ENCODE measurements around the gene CMTM1.

The CMTM1 gene

DNA sequence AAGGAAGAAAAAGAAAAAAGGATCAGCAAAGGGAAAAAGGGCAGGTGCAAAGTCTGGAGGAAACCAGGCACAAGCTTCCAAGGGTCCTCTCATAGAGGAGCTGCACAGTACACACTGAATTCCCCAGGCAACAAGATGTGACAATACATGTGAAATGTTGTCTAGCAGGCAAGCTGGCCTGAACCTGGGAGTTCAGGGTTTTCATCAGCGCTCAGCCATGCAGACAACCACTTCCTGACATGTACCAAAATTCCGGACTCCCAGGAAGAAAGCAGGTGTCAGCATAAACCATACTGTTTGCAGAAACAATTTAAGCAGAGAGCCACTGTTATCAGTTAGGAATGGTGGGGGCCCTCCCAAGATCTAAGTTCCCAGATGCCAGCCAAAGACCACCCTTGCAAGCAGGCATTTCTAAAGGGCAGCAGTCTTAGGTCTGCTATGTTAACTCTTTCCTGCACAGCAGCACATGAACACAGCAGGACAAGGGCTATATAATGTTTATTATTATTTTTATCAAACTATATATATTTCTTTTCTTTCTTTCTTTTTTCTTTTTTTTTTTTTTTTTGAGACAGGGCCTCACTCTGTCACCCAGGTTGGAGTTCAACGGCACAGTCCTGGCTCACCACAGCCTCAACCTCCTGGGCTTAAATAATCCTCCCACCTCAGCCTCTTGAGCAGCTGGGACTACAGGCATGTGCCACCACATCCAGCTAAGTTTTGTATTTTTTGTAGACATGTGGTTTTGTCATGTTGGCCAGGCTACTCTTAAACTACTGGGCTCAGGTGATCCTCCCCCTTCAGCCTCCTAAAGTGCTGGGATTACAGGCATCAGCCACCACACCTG lies 26.4 kb upstream of the CMTM1 start:
- DNase-seq = no peak

DNA sequence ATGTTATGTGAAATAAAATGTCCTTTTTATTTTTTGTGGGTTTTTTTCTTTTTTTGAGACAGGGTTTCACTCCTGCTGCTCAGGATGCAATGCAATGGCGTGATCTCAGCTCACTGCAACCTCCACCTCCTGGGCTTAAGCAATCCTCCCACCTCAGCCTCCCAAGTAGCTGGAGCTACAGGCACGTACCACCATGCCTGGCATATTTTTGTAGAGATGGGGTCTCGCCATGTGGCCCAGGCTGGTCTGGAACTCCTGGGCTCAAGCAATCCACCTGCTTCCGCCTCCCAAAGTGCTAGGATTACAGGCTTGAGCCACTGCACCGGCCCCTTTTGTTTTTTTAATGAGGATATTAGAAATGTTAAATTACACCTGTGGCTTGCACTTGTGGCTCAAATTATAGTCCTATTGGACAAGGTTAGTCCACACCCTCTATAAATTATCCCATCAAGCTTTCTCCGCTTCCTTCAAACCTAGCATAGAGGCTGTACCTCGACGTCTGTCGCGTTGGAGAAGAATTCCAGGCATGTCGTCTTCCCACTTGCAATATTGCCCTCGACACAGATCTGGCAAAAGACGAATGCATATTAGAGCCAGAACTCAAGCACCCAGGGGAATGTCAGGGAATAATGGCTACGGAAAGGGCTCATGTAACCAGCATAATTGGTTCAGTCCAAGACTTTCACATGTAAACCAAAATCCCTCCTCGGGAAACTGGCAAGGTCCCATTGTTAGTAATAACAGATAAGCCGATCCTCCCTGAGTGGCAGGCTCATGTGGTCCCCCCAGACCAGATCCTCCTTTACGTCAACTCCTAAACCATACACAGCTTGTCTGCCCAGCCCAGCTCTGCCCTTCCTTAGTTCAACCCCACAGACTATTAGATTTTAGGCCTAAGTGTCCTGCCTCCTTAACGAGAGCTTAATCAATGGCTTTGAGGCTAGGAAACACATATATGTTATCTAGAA lies 24.6 kb upstream of the CMTM1 start:
- no peak for DNase-seq

DNA sequence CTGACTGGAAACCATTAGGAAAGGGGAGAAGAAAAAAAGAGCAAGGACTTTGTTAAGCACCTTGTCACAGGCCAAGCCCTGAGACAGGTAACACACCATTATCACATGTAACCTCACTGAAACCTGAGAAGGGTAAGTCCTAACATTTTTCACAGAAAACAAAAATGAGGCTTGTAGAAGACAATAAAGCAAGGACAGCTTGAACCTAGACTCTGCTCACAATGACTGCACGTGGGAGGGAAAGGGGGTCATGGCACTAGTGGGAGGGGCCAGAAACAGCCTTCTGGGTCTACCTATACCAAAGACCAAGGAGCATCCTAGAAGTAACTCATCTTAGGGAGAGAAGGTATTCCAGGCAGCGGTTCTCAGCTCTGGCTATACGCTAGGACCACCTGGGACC lies 23.8 kb upstream of the CMTM1 start:
- no peak for DNase-seq

DNA sequence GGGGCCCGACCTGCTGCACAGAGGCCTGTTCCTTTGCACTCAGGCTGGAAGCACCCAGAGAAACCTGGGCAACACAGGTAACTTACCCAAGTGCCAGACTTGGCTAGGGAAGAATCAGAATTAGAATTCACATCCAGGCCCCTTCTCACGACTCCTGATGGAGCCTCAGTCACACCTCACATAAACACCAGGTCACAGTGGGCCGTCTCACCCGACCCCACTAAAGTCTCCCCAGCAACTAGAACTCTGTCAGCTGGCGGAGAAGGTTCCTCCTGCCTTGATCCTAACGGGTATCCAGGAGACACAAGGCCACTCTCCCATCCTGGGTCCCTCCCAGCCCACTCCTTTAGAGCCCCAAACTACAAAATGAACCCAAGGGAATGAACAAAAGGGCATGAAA lies 22.7 kb upstream of the CMTM1 start:
- DNase-seq = no peak

DNA sequence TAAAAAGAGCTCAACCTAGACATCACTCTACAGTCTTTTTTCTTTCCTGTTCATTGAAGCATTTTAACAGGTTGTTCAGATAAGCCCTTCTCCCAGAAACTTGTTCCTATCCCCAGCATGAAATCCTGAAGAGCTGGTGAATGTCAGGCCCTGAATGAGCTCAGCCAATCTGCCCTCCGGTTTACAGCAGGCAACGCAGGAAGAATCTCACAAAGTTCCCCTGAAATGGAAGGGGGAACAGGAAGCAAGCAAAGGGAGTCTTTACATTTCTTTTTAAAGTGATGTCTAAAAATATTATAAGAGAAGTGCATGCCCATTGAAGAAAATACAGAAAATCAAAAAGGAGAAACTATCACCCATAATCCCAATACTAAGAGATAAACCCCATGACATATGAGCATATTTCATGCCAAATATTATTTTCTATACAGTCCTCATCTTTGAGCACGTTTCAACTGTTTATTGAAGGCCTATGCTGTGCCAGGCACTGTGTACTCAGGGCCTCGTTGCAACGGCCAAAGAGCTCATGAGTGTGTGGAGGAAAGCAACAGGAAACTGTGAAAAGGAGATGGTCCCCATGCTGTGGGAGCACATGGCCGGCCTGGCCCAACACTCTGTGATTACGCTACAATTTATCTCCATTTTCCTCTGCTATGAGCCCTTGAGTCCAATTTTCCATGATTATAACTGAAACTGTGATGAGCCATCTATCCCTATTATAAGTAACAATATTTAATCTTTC lies 22.1 kb upstream of the CMTM1 start:
- no peak for DNase-seq

DNA sequence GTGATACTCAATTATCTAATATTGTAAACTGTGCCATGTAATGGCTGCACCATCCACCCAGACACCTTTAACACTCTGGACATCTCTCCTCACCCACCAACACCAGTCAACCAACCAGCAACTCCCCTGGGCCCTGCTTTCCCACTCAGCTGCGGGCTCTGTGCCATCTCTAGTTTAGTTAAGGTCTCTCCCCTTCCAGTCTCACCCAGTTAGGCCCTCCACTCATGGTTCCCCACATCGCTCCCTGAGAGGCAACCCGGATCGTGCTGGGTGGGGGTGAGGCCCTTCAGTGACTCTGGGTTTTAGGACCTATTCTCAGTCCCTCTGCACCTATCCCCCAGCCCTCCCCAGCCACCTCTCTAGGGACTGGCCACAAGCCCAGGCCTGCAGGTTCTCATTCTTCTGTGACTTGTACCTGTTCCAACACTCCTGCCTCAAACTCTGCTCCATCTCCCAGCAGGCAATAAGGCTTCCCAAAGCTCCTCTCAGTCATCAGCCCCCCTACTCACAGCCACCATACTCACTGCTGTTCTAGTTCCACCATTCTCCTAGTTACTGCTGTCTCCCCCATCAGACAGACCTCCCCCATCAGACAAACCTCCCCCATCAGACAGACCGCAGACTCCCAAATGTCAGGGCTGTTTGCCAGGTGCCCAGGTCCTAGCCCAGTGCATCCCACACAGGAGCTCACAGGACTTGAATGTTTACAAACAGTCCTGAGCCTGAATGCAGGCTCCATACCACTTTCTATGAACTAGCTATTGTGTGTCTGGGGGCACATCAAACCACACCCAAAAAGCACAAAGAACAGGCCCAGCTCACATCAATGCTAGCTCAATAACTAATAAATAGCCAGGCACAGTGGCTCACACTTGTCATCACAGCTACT lies 18.9 kb upstream of the CMTM1 start:
- DNase-seq = no peak

DNA sequence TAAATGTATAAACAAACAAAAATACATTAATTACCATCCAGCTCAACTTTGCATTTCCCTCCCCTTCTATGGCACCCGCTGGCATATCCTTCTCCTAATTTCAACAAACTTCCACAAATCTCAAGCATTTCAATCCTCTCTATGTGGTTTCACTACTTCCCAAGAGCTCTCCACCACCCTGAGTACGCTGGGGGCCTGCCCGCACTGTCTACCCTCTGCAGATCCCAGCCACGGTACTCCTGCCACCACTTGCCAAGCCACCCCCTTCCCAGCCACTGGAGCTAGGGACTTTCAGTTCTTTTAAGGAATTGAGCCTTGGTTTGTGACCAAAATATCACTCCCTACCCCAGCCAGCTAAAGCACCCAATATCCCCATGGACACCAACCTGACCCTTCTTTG lies 18.2 kb upstream of the CMTM1 start:
- no peak for DNase-seq

DNA sequence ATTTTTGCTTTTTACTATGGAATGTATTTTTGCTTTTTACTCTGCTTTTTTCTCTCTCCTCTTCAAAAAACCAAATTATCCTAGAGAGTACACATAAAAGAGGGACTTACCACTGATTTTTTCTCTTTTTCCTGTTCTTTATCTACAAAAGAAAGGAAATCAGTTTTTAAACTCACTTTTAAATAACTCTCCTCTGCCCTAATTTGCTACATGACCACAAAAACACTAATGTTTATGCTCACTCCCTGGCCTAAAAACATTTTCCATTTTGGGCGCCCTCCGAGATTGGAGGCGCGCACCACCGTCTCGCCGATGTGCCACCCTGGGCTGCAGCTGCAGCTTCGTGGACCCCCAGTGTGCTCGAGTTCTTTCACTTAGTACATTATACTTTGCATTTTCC lies 17.4 kb upstream of the CMTM1 start:
- DNase-seq = no peak

DNA sequence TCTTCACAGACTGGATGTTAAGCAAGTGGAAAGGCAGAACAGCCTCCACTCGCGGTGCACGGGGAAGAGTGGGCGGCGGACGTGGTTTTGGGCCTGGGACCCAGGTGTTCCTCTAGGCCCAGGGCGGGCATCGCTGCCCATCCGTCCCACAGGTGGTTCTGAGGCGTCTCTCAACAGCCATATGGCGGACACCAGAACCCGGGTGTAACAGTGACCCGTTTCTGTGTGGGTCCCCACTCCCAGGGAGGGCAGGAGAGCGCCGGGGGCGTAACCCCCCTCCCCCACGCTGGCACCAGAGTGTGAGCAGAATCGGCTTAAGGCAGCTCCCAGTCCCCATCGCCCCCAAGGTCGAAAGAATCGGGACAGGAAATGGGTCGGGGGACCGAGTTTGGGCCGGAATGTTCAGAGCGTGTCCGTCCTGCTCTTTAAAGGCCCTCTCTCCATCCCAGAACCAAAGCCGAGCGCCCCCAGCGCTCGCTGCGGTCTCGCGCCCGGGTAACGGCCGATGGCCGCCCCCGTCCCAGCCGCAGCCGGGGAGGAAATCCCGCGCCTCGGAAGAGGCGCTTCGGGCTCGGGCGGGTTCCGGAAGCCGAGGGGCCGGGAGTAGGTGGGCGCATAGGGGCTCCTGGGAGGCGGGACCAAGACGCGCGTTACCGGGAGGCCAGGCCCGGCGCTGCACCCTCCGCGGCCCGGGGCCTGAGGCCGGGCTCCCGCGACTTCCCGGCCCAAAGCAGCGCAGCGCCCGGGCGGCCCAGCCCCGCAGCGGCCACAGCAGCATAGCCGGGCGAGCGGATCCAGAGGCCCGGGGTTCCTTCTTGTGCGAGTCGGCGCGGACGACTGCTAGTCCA lies 16.7 kb upstream of the CMTM1 start, which contains the start of gene TK2:
TSS of gene TK2 (minus strand) at position 839 of the 848 bp plus-strand sequence. CDS start at position 778, 61 bp downstream.
- peak; percentile 73 for DNase-seq

DNA sequence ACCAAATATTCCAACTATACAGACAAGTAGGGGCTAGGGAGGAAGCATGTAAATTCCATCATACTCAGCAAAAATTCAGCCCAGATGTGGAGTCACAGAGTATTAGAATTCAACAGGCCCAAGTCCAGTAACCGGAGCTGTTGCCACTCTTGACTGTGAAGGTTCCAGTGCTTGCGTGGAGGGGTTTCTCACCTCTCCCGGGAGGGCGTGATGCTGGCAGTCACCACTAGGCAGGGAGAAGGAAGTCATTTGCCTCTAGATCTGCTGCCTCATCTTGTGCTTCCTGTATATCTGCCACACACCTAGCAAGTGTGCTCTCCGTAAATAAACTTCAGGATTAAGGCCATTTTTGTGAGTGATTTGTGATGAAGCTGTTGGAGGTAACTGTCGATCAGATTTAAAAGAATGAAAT lies 14.9 kb upstream of the CMTM1 start:
- DNase-seq = peak; percentile 31

DNA sequence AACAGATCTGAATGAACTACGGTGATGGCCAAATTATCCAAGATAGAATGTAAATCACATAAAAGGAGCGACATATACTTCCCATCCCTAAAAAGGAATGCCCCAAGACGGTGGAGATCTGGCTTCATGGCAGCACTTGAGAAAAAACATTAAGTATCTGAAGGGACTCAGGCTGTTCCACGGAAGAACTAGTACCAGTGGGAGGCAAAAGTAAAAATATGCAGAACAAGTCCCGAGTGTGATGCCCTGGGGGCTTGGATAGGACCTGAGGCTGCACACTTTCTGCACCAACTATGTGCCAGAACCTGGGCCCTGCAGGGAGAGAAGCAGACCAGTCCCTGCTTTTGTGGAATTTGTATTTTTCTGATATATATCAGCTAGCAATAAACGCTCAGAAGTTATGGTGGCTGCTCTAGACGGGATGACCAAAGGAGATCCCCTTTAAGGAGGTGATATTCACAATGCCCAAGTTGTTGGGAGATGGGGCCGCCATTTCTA lies 14.4 kb upstream of the CMTM1 start:
- DNase-seq = no peak

DNA sequence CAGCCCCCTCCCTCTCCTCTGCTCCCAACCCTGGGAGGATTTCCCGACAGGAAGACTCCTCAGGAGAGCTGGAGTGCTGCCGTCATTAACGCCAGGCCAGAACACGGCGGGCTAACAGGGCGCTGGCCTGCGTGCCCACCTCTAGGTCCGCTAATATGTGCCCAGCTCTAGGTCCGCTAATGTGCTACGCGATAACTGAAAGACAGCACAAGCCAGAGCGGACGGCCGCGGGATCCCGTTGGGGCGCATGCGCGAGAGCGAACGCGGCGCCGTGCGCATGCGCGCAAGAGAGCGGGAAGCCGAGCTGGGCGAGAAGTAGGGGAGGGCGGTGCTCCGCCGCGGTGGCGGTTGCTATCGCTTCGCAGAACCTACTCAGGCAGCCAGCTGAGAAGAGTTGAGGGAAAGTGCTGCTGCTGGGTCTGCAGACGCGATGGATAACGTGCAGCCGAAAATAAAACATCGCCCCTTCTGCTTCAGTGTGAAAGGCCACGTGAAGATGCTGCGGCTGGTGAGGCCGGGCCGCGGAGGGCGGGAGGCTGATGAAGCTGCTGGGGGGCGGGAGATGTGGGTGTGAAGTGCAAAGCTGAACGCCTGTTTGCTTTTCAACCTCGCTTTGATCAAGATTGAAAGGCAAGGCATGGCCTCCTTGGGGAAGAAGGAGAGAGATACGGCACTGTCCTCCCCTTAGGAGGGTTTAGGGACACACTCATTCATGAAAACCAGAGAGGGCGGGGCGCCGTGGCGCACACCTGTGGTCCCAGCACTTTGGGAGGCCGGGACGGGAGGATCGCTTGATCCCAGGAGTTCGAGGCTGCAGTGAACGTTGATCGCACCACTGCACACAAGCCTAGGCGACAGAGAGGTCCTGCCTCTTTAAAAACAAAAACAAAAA lies 13.7 kb upstream of the CMTM1 start, which contains the start of gene CKLF:
TSS of gene CKLF (plus strand) at position 291 of the 892 bp plus-strand sequence. CDS start at position 431, 140 bp downstream.
- peak; percentile 88 for DNase-seq

DNA sequence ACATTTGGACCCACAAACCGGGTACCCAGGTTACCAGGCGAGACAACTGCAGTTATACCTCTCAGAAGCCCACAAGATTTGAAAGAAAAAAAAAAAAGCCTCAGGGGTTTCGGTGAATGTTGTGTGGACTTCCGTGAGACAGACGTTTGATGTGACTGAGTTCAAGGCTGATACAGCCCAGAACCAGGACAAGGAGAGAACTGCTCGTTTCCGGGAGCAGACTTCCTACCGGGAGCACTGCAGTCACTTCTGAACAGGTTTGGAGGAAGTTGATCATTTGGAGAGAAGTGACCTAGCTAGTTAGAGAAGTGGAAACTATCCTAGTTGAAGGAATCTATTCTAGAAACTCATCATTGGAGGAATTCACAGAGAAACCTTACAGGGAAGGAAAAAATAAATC lies 13.0 kb upstream of the CMTM1 start:
- DNase-seq = no peak

DNA sequence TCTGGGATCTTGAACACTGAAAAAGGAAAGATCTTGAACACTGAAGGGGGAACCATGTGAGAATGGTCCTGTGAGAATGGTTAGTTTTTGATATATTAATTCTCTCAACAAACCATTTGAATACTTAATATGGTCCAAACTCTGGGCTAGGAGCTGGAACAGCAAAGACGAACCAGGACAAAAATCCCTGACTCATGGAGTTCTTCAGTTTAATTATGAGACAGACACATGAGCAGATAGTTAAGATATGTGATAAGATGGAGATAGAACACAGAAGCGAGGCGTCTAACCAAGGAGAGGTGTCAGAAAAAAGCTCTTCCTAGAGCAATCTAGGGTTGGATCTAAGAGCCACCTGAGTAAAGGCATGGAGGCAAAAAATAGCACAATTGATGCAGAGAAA lies 12.2 kb upstream of the CMTM1 start:
- DNase-seq = no peak

DNA sequence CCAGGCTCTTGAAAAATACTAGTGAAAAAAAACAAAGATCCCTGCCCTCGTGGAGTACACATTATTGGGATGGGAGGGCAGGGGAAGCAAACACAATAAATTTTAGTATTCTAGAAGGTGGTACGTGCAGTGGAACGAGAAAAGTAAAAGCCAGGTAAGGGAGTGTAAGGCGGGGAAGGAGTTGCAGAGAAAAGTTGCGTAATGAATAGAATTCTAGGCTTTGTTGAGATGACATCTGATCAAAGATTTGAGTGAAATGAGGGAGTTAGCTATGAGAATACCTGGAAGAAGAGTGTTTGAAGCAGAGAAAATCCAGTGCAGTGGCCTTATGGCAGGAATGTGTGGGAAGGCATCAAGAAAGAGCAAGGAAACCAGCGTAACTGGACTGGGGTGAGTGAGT lies 11.7 kb upstream of the CMTM1 start:
- DNase-seq = no peak

DNA sequence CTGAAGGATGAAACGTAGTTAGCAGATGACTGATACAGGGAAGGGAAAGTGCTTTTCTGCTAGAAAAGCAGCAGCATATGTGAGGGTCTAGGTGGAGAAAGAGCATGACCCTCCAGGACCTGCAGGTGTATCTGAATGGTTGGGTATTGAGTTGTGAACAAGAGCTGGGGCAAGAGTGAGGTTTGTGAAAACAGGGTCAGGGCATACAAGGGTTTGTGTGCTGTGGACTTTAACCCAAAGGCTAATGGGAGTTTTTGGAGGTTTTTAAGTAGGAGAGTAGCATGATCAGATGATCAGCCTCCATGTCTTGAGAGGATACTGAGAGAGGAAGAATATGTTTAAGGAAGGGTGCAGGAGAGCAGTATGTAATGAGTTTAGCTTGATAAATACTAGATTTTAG lies 6.1 kb upstream of the CMTM1 start:
- DNase-seq = no peak

DNA sequence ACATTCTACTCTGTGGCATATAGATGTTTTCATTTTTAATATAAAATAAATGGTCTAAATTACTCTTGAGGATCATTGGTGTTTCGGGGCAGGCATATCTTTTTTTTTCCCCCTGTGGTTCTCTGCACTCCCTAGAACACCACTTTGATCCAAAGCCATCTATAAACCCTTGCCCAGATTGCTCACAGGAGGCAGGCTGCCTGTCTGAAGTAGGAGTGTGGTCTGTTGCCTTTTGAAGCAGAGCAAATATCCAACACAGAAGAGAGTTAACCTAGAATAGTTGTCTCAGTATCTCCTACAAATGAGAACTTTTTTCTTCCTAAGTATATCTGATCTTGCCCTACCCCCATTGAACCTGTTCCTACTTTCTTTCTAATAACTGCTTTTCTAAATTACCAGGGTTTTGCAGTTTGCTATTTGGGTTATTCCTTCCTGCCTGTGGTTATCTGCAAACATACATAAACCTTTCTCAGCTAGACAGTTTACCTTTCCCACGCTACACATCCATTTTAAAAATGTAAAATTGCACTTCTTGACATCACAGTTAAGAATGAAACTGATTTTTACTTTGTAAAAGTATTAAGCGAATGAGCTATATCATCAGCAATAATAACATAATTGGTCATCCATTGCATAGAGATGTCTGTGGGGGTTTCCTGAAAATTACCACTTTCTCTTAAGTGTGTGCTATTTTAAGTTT lies 4.7 kb upstream of the CMTM1 start:
- DNase-seq = no peak

DNA sequence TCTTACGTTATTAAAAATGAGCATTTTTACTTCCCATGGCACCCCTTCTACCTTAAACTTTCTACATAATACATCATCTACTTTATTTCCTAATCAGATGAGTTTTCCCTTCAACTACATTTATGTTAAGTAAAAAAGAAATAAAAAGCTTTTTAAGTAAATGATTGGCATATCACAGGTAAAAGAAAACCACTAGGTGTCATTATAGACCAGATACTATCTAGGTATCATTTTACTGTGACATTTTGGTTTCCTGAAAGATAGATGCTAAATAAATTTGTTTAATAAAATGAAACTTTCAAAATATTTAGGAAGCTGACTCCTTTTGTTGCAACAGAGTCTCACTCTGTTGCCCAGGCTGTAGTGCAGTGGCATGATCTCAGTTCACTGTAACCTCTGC lies 3.8 kb upstream of the CMTM1 start:
- no peak for DNase-seq

DNA sequence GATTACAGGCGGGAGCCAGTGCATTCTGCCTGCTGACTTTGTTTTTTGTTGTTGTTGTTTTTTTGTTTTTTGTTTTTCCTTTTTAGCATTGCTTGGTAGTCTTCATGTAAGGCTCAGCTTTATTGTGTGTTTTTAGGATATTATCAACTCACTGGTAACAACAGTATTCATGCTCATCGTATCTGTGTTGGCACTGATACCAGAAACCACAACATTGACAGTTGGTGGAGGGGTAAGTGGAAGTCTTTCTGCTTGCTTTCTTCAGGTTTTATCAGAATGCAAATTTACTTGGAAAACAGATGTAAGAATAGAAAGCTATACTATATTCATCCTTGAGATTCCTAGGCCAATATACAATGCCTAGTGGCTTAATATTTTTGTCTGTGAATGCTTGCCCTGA lies 3.3 kb upstream of the CMTM1 start:
- DNase-seq = no peak

Measured in fibroblast of skin of abdomen (primary cell).